ENCODE measurements around the gene EMB.
"Not testable (repeated sequence)": the region's sequence is repeated elsewhere in the genome, so short reads cannot be mapped to it uniquely, and the experiment has no call there.

The EMB gene

GRCh38 chr5:50423100-50423799, 17.8 kb downstream of the EMB start:
- not testable (repeated sequence) for H3K9me3 ChIP-seq (ENCODE audit: insufficient read depth, low read depth, low read length)

DNA sequence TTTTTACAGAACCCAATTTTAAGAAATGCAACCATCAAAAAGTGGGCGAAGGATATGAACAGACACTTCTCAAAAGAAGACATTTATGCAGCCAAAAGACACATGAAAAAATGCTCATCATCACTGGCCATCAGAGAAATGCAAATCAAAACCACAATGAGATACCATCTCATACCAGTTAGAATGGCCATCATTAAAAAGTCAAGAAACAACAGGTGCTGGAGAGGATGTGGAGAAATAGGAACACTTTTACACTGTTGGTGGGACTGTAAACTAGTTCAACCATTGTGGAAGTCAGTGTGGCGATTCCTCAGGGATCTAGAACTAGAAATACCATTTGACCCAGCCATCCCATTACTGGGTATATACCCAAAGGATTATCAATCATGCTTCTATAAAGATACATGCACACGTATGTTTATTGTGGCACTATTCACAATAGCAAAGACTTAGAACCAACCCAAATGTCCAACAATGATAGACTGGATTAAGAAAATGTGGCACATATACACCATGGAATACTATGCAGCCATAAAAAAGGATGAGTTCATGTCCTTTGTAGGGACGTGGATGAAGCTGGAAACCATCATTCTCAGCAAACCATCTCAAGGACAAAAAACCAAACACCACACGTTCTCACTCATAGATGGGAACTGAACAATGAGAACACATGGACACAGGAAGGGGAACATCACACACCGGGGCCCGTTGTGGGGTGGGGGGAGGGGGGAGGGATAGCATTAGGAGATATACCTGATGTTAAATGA, 19.7 kb downstream of the EMB start:
- H2AFZ ChIP-seq (ENCODE audit: low read length); H3K4me3 ChIP-seq (ENCODE audit: low read length, poor library complexity, severe bottlenecking); H3K4me2 ChIP-seq (ENCODE audit: low read depth, low read length, poor library complexity, severe bottlenecking); H3K36me3 ChIP-seq (ENCODE audit: insufficient read depth, low read length); H3F3A ChIP-seq (ENCODE audit: low read depth); H3K27me3 ChIP-seq (ENCODE audit: insufficient read depth, low read length, poor library complexity, severe bottlenecking); H3K9ac ChIP-seq (ENCODE audit: low read depth, low read length, poor library complexity, severe bottlenecking); H3K9me3 ChIP-seq (ENCODE audit: insufficient read depth, low read depth, low read length); H3K9me2 ChIP-seq (replicated peaks; ENCODE audit: low read depth, low read length): not testable (repeated sequence)
- H3K79me2 ChIP-seq (ENCODE audit: insufficient read depth, low read length), result peaks cover 66% of the 10 kb centered on the region
- peaks cover 15% of the 10 kb centered on the region for H3K4me1 ChIP-seq (ENCODE audit: insufficient read depth, low read length, poor library complexity, severe bottlenecking)
- H4K20me1 ChIP-seq (ENCODE audit: insufficient read depth, low read length, poor library complexity, severe bottlenecking), result peaks cover 21% of the 10 kb centered on the region

More at GRCh38 chr5:50423100-50423799, 17.8 kb downstream of the EMB start:
- not testable (repeated sequence) for H3K4me3 ChIP-seq (ENCODE audit: low read length, poor library complexity, severe bottlenecking); H3K9ac ChIP-seq (ENCODE audit: low read depth, low read length, poor library complexity, severe bottlenecking); H3K4me1 ChIP-seq (ENCODE audit: insufficient read depth, low read length, poor library complexity, severe bottlenecking); H4K20me1 ChIP-seq (ENCODE audit: insufficient read depth, low read length, poor library complexity, severe bottlenecking); H3F3A ChIP-seq (ENCODE audit: low read depth); H3K27me3 ChIP-seq (ENCODE audit: insufficient read depth, low read length, poor library complexity, severe bottlenecking); H2AFZ ChIP-seq (ENCODE audit: low read length); H3K4me2 ChIP-seq (ENCODE audit: low read depth, low read length, poor library complexity, severe bottlenecking); H3K9me2 ChIP-seq (replicated peaks; ENCODE audit: low read depth, low read length)
- Histone ChIP-seq H3K36me3 (ENCODE audit: insufficient read depth, low read length) (peaks cover 11% of the 10 kb centered on the region; the same call in 1 of the 2 replicates), H3K79me2 (ENCODE audit: insufficient read depth, low read length) (peaks cover 60% of the 10 kb centered on the region)

- H3K4me1 ChIP-seq (ENCODE audit: insufficient read depth, low read length, poor library complexity, severe bottlenecking), result peaks cover 21% of the 10 kb centered on the region
- no peaks in the 10 kb centered on the region for H3K9me3 ChIP-seq (ENCODE audit: insufficient read depth, low read depth, low read length)
- no peak for TF ChIP-seq EZH2phosphoT487 (IDR thresholded peaks at IDR 0.05; ENCODE audit: borderline replicate concordance)
- no peak for TF ChIP-seq CTCF (conservative IDR thresholded peaks at IDR 0.05; ENCODE audit: low read length)
- no peak overlapping the region for H3K9ac ChIP-seq (ENCODE audit: low read depth, low read length, poor library complexity, severe bottlenecking)
- H3K27me3 ChIP-seq (ENCODE audit: insufficient read depth, low read length, poor library complexity, severe bottlenecking), result no peaks in the 10 kb centered on the region
- no peak overlapping the region for H2AFZ ChIP-seq (ENCODE audit: low read length)
- no peaks in the 10 kb centered on the region for H3K9me2 ChIP-seq (replicated peaks; ENCODE audit: low read depth, low read length)
- H3K79me2 ChIP-seq (ENCODE audit: insufficient read depth, low read length), result peaks cover 63% of the 10 kb centered on the region
- H3F3A ChIP-seq (ENCODE audit: low read depth), result 0 out of 2 replicates have a peak, but pooled peaks cover 2% of the 10 kb centered on the region
- H3K36me3 ChIP-seq (ENCODE audit: insufficient read depth, low read length), result no peaks in the 10 kb centered on the region
- peaks cover 29% of the 10 kb centered on the region for H4K20me1 ChIP-seq (ENCODE audit: insufficient read depth, low read length, poor library complexity, severe bottlenecking)
- no peak overlapping the region for H3K4me3 ChIP-seq (ENCODE audit: low read length, poor library complexity, severe bottlenecking)
- no peak overlapping the region for H3K4me2 ChIP-seq (ENCODE audit: low read depth, low read length, poor library complexity, severe bottlenecking)
Measured at GRCh38 chr5:50420343-50420935, 20.6 kb downstream of the EMB start.

DNA sequence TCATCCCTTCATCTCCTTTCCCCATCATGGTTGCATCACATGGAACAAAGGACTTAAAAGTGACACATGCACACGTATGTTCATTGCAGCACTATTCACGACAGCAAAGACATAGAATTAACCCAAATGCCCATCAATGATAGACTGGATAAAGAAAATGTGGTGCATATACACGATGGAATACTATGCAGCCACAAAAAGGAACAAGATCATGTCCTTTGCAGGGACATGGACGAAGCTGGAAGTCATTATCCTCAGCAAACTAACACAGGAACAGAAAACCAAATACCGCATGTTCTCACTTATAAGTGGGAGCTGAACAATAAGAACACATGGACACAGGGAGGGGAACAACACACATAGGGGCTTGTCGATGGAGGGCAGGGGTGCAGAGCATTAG, 21.4 kb downstream of the EMB start:
- not testable (repeated sequence) for H3K9me3 ChIP-seq (ENCODE audit: insufficient read depth, low read depth, low read length); H3K9ac ChIP-seq (ENCODE audit: low read depth, low read length, poor library complexity, severe bottlenecking); H3K27me3 ChIP-seq (ENCODE audit: insufficient read depth, low read length, poor library complexity, severe bottlenecking); H3K4me3 ChIP-seq (ENCODE audit: low read length, poor library complexity, severe bottlenecking); H3K9me2 ChIP-seq (replicated peaks; ENCODE audit: low read depth, low read length); H3F3A ChIP-seq (ENCODE audit: low read depth); H3K4me2 ChIP-seq (ENCODE audit: low read depth, low read length, poor library complexity, severe bottlenecking); H2AFZ ChIP-seq (ENCODE audit: low read length); H3K36me3 ChIP-seq (ENCODE audit: insufficient read depth, low read length)
- Histone ChIP-seq H3K4me1 (ENCODE audit: insufficient read depth, low read length, poor library complexity, severe bottlenecking) (peaks cover 28% of the 10 kb centered on the region), H3K79me2 (ENCODE audit: insufficient read depth, low read length) (peaks cover 63% of the 10 kb centered on the region), H4K20me1 (ENCODE audit: insufficient read depth, low read length, poor library complexity, severe bottlenecking) (peaks cover 36% of the 10 kb centered on the region)

GRCh38 chr5:50416637-50417036, 24.5 kb downstream of the EMB start:
- not testable (repeated sequence) for H3K4me3 ChIP-seq (ENCODE audit: low read length, poor library complexity, severe bottlenecking); H3K27me3 ChIP-seq (ENCODE audit: insufficient read depth, low read length, poor library complexity, severe bottlenecking); H3F3A ChIP-seq (ENCODE audit: low read depth); H3K9me2 ChIP-seq (replicated peaks; ENCODE audit: low read depth, low read length); H3K9ac ChIP-seq (ENCODE audit: low read depth, low read length, poor library complexity, severe bottlenecking); H3K36me3 ChIP-seq (ENCODE audit: insufficient read depth, low read length); H2AFZ ChIP-seq (ENCODE audit: low read length); H3K9me3 ChIP-seq (ENCODE audit: insufficient read depth, low read depth, low read length)
- Histone ChIP-seq H3K4me1 (ENCODE audit: insufficient read depth, low read length, poor library complexity, severe bottlenecking) (peaks cover 22% of the 10 kb centered on the region), H3K79me2 (ENCODE audit: insufficient read depth, low read length) (peaks cover 77% of the 10 kb centered on the region), H3K4me2 (ENCODE audit: low read depth, low read length, poor library complexity, severe bottlenecking) (peak overlapping the region; percentile 59), H4K20me1 (ENCODE audit: insufficient read depth, low read length, poor library complexity, severe bottlenecking) (peaks cover 40% of the 10 kb centered on the region)

All from Loucy (cell line).